Ascending aorta (tissue), 2 donors: ENCODE measurements around the gene ASTE1. TPM values are rescaled to one million over a fixed set of nuclear protein-coding genes. Genes with fewer than 3 reads are reported as not detected.

Source experiments
- DNase-seq, 2 donors: peaks; one replicate each; pipeline ENCODE4 v3.0.0-alpha.2; 2019; ENCODE audit warnings: low spot score in 2 of 2
- H3K27ac ChIP-seq, 2 donors: fragments of 200-600 bp; sonication (generic); one replicate each; pipeline ENCODE4 v1.5.1; 2016 to 2017; ENCODE audit warnings: mild to moderate bottlenecking in 1 of 2
- H3K27me3 ChIP-seq: fragments of 200-600 bp; sonication (generic); one replicate; pipeline ENCODE4 v1.5.1; 2017
- H3K36me3 ChIP-seq, 2 donors: fragments of 200-600 bp; sonication (generic); one replicate each; pipeline ENCODE4 v1.5.1; 2016
- H3K4me1 ChIP-seq, 2 donors: fragments of 200-600 bp; sonication (generic); one replicate each; pipeline ENCODE4 v1.5.1; 2016 to 2017; ENCODE audit warnings: mild to moderate bottlenecking in 1 of 2
- H3K4me3 ChIP-seq, 2 donors: fragments of 200-600 bp; sonication (generic); one replicate each; pipeline ENCODE4 v1.5.1; 2016 to 2017; ENCODE audit warnings: mild to moderate bottlenecking in 1 of 2
- H3K9me3 ChIP-seq, 2 donors: fragments of 200-600 bp; sonication (generic); one replicate each; pipeline ENCODE4 v1.5.1; 2016
- CTCF ChIP-seq, 3 experiments: fragments of 200-600 bp in 2 of 3; fragments of 450-650 bp in 1 of 3; sonication (generic) in 2 of 3; IDR thresholded peaks; one replicate each; pipeline ENCODE4 v1.5.1; 2016 to 2019; ENCODE audit warnings: antibody characterized with exemption in 3 of 3, mild to moderate bottlenecking in 1 of 3, moderate library complexity in 1 of 3
- intact Hi-C: fragments of 100-400 bp; cut with DNase I; formaldehyde crosslinking; loops from one replicate; pipeline ENCODE4 v1.15.1; 2023
- total RNA-seq: library from RNA; depleted of rRNA; stranded (reverse); fragments of >200 nt; gene quantifications from one replicate; pipeline ENCODE4 v1.1.0, GENCODE V29; 2016

Gene ASTE1
- total RNA-seq, 1 donor from 2014 or later, result 14.0 TPM

- Histone ChIP-seq H3K4me3 (no peak overlapping the region), H3K36me3 (peaks cover 32 to 47% of the 10 kb centered on the region in 2 donors), H3K27ac (no peak overlapping the region), H3K4me1 (no peaks in the 10 kb centered on the region), H3K9me3 (no peaks in the 10 kb centered on the region), H3K27me3 (no peaks in the 10 kb centered on the region)
- DNase-seq, result no peak
- no peak for TF ChIP-seq CTCF (IDR thresholded peaks at IDR 0.05)
- intact Hi-C loops, result no loop called here
Measured at GRCh38 chr3:130967281-130967680, 59.3 kb downstream of the ASTE1 start.

- no peak for DNase-seq
- Histone ChIP-seq H3K4me1 (no peaks in the 10 kb centered on the region), H3K4me3 (no peak overlapping the region), H3K9me3 (no peaks in the 10 kb centered on the region), H3K27ac (no peak overlapping the region), H3K36me3 (peaks cover 23 to 58% of the 10 kb centered on the region in 2 donors), H3K27me3 (no peaks in the 10 kb centered on the region)
- intact Hi-C loops, result no loop called here
- TF ChIP-seq CTCF (IDR thresholded peaks at IDR 0.05), result no peak
Measured at GRCh38 chr3:130963878-130964277, 62.7 kb downstream of the ASTE1 start.

Other genes with a start within 250 kb of the ASTE1 start
- gene ATP2C1, start 132.7 kb downstream of the ASTE1 start, total RNA-seq, result 11.8 TPM
- 4.0 TPM for gene NEK11, start 52 bp upstream of the ASTE1 start, total RNA-seq